ENCODE data around the gene TSHZ3.

Gene TSHZ3

GRCh38 chr19:31303262-31303815 lies 45.9 kb downstream of the TSHZ3 start:
- TF ChIP-seq REST (IDR thresholded peaks at IDR 0.05; ENCODE audit: insufficient read depth in 1 of 2, low read depth in 2 of 2, low read length in 2 of 2) (no peak), POLR2AphosphoS5 (IDR thresholded peaks at IDR 0.05; ENCODE audit: low read depth, low read length) (no peak), SIN3A (IDR thresholded peaks at IDR 0.05; ENCODE audit: borderline replicate concordance, insufficient read depth, low read length) (no peak), FOXP2 (optimal IDR thresholded peaks at IDR 0.05; ENCODE audit: borderline replicate concordance, extremely low read depth, extremely low read length, insufficient read depth) (no peak), TAF1 (IDR thresholded peaks at IDR 0.05; ENCODE audit: borderline replicate concordance, insufficient read depth, low read length) (no peak)

GRCh38 chr19:31301306-31301980 lies 47.8 kb downstream of the TSHZ3 start:
- TF ChIP-seq TAF1 (IDR thresholded peaks at IDR 0.05; ENCODE audit: borderline replicate concordance, insufficient read depth, low read length) (no peak), POLR2AphosphoS5 (IDR thresholded peaks at IDR 0.05; ENCODE audit: low read depth, low read length) (no peak), SIN3A (IDR thresholded peaks at IDR 0.05; ENCODE audit: borderline replicate concordance, insufficient read depth, low read length) (no peak), REST (IDR thresholded peaks at IDR 0.05; ENCODE audit: insufficient read depth in 1 of 2, low read depth in 2 of 2, low read length in 2 of 2) (no peak), FOXP2 (optimal IDR thresholded peaks at IDR 0.05; ENCODE audit: borderline replicate concordance, extremely low read depth, extremely low read length, insufficient read depth) (no peak)

- no peak for TF ChIP-seq FOXP2 (optimal IDR thresholded peaks at IDR 0.05; ENCODE audit: borderline replicate concordance, extremely low read depth, extremely low read length, insufficient read depth)
- TF ChIP-seq TAF1 (IDR thresholded peaks at IDR 0.05; ENCODE audit: borderline replicate concordance, insufficient read depth, low read length): no peak
- no peak for TF ChIP-seq SIN3A (IDR thresholded peaks at IDR 0.05; ENCODE audit: borderline replicate concordance, insufficient read depth, low read length)
- TF ChIP-seq REST (IDR thresholded peaks at IDR 0.05; ENCODE audit: insufficient read depth in 1 of 2, low read depth in 2 of 2, low read length in 2 of 2): no peak
- no peak for TF ChIP-seq POLR2AphosphoS5 (IDR thresholded peaks at IDR 0.05; ENCODE audit: low read depth, low read length)
Observed at GRCh38 chr19:31300422-31300821, 48.8 kb downstream of the TSHZ3 start.

GRCh38 chr19:31299665-31300064 lies 49.6 kb downstream of the TSHZ3 start:
- no peak for TF ChIP-seq SIN3A (IDR thresholded peaks at IDR 0.05; ENCODE audit: borderline replicate concordance, insufficient read depth, low read length)
- no peak for TF ChIP-seq FOXP2 (optimal IDR thresholded peaks at IDR 0.05; ENCODE audit: borderline replicate concordance, extremely low read depth, extremely low read length, insufficient read depth)
- TF ChIP-seq REST (IDR thresholded peaks at IDR 0.05; ENCODE audit: insufficient read depth in 1 of 2, low read depth in 2 of 2, low read length in 2 of 2): no peak
- no peak for TF ChIP-seq POLR2AphosphoS5 (IDR thresholded peaks at IDR 0.05; ENCODE audit: low read depth, low read length)
- no peak for TF ChIP-seq TAF1 (IDR thresholded peaks at IDR 0.05; ENCODE audit: borderline replicate concordance, insufficient read depth, low read length)

Measured in PFSK-1 (cell line).